Body of pancreas (tissue), 4 donors: ENCODE results near the gene COL27A1. TPM values are rescaled to one million over a fixed set of nuclear protein-coding genes. Genes with fewer than 3 reads are reported as not detected.
A peak's percentile ranks its signal among the peaks of the same experiment; 100 is the strongest.

Experiments used
- ATAC-seq: fragments of 150-250 bp; one replicate; pipeline ENCODE4 v1.9.1; 2016
- DNase-seq, 4 donors: peaks; one replicate each; pipeline ENCODE4 v3.0.0-alpha.2; 2019
- H3K27ac ChIP-seq, 4 donors: fragments of 200-600 bp; sonication (generic); 1 replicate in 3 of 4; 2 replicates in 1 of 4; pipeline versions ENCODE4 v1.5.1 to v1.6.1; 2016 to 2019; ENCODE audit warnings: mild to moderate bottlenecking in 1 of 4, mixed read lengths in 1 of 4, moderate library complexity in 1 of 4
- H3K27me3 ChIP-seq, 2 donors: fragments of 200-600 bp; sonication (generic); one replicate each; pipeline ENCODE4 v1.6.0; 2016; ENCODE audit warnings: mild to moderate bottlenecking in 1 of 2
- H3K36me3 ChIP-seq, 2 donors: fragments of 200-600 bp; sonication (generic); replicated peaks in 1 of 2; 2 replicates each; pipeline ENCODE4 v1.5.1; 2016; ENCODE audit warnings: low read depth in 2 of 2; ENCODE audit not compliant: insufficient read depth in 1 of 2
- H3K4me1 ChIP-seq: fragments of 200-600 bp; sonication (generic); one replicate; pipeline ENCODE4 v1.6.0; 2016
- H3K4me3 ChIP-seq, 2 donors: fragments of 200-600 bp; sonication (generic); 1 replicate in 1 of 2; 2 replicates in 1 of 2; pipeline ENCODE4 v1.5.1; 2016 to 2019
- H3K9me3 ChIP-seq, 3 donors: fragments of 200-600 bp; sonication (generic); 1 replicate in 2 of 3; 2 replicates in 1 of 3; pipeline ENCODE4 v1.5.1; 2016
- CTCF ChIP-seq, 7 experiments: fragments of 450-650 bp in 4 of 7; fragments of 200-600 bp in 3 of 7; sonication (generic) in 3 of 7; IDR thresholded peaks; one replicate each; pipeline ENCODE4 v1.5.1; 2016 to 2019; ENCODE audit warnings: antibody characterized with exemption in 7 of 7
- POLR2A ChIP-seq, 3 donors: fragments of 450-650 bp; IDR thresholded peaks; one replicate each; pipeline ENCODE4 v1.6.1; 2016; ENCODE audit warnings: antibody characterized with exemption in 3 of 3, mild to moderate bottlenecking in 2 of 3
- WGBS, 2 donors: methylation state at CpG; one replicate each; pipeline ENCODE4 v1.1.5; 2017; 5-methylcytosine and 5-hydroxymethylcytosine counted together
- intact Hi-C: fragments of 100-400 bp; cut with DNase I; formaldehyde crosslinking; loops from one replicate; pipeline ENCODE4 v1.15.1; 2023
- total RNA-seq, 2 donors: library from RNA; depleted of rRNA; stranded (reverse); fragments of >200 nt; gene quantifications; one replicate each; pipeline ENCODE4 v1.1.0, GENCODE V29; 2016

The COL27A1 gene
- total RNA-seq, 2 donors from 2014 or later = 24.1 to 58.0 TPM

- no peaks in the 10 kb centered on the region for H3K27me3 ChIP-seq
- intact Hi-C loops = no loop called here
- ATAC-seq (no peak), DNase-seq (no peak)
- H3K27ac ChIP-seq = no peak overlapping the region
- TF ChIP-seq POLR2A (IDR thresholded peaks at IDR 0.05) (no peak), CTCF (IDR thresholded peaks at IDR 0.05) (no peak)
- 88 to 97% methylated on average over 2 of the region's 2 CpGs for WGBS, 2 donors
- peaks cover 9% of the 10 kb centered on the region for H3K4me1 ChIP-seq
- H3K4me3 ChIP-seq = no peak overlapping the region
- H3K36me3 ChIP-seq = no peaks in the 10 kb centered on the region
- H3K9me3 ChIP-seq = no peaks in the 10 kb centered on the region
Measured at GRCh38 chr9:114140401-114140800, 14.9 kb upstream of the COL27A1 start.

DNA sequence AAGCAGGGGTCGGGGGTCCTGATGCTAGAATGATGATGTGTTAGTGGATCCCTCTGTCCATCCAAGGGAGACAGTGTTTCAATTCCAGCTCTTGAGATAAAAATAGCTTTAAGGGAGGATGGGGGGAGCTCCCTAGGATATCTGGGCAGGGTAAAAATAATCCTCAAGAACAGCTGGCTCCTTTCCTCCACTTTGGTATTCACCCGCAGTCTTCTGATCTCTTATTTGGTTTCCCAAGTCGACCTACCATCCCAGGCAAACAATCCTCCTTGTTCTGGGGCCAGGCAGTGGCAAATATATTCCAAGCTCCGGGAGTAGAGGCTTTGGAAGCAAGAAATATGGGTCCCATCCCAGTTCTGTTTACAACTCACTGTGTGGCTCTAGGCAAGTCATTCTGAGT is 14.5 kb upstream of the COL27A1 start:
- no peaks in the 10 kb centered on the region for H3K9me3 ChIP-seq
- H3K36me3 ChIP-seq = no peaks in the 10 kb centered on the region
- ATAC-seq (no peak), DNase-seq (no peak)
- intact Hi-C loops = no loop called here
- no peak overlapping the region for H3K4me3 ChIP-seq
- no peak for TF ChIP-seq CTCF (IDR thresholded peaks at IDR 0.05)
- TF ChIP-seq POLR2A (IDR thresholded peaks at IDR 0.05) = no peak
- WGBS, 2 donors = 66% methylated on average over 4 of the region's 4 CpGs
- no peaks in the 10 kb centered on the region for H3K27me3 ChIP-seq
- no peak overlapping the region for H3K27ac ChIP-seq
- peaks cover 9% of the 10 kb centered on the region for H3K4me1 ChIP-seq

DNA sequence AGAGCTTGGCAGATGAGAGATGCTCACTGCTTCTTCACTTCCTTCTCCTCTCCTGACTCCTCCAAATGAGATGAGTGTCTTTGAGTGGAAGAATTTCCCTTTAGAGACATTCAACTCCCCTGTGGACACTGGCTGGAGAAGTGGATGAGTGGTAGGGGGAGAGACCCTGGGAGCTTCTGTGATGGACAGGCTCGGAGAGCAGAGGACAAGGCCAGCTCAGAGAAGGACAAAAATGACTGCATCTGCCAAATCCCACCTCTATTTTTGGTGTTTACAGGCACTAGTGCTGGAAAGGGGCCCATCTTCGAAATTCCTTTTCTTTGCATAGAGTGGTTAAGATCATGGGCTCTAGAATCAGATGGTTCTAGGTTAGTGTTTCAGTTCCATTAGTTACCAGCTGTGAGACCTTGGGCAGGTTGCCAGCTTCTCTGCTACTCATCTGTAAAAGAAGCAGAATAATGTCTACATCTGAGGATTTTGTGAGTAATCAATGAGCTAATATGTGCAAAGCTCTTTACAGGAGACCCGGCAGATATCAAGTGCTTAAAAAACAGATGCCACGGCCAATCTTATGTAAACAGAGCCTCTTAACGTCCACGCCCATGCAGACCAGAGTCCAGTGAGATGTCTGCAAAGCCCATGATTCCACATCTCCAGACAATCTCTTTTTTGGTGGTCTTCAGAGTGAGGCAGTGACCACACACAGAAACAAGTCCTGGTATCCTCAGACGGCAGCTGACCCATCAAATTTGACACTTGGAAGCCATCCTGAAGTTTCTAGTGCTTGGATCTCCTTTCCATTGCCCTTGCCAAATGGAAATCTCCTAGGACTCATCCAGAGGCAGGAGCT is 13.6 kb upstream of the COL27A1 start:
- DNase-seq = peak; percentile 36 to 72 (median 64)
- no peak overlapping the region for H3K27ac ChIP-seq
- intact Hi-C loops = no loop called here
- no peaks in the 10 kb centered on the region for H3K36me3 ChIP-seq
- no peak overlapping the region for H3K4me3 ChIP-seq
- no peak for ATAC-seq
- H3K9me3 ChIP-seq = no peaks in the 10 kb centered on the region
- 17 to 28% methylated on average over 7 of the region's 7 CpGs for WGBS, 2 donors
- no peaks in the 10 kb centered on the region for H3K27me3 ChIP-seq
- peaks cover 9% of the 10 kb centered on the region for H3K4me1 ChIP-seq
- no peak for TF ChIP-seq CTCF (IDR thresholded peaks at IDR 0.05)

- WGBS, 2 donors = 93 to 94% methylated on average over 5 of the region's 5 CpGs
- intact Hi-C loops = no loop called here
- H3K27me3 ChIP-seq = no peaks in the 10 kb centered on the region
- ATAC-seq = no peak
- TF ChIP-seq POLR2A (IDR thresholded peaks at IDR 0.05) (no peak), CTCF (IDR thresholded peaks at IDR 0.05) (no peak)
- H3K9me3 ChIP-seq = no peaks in the 10 kb centered on the region
- H3K4me1 ChIP-seq = peaks cover 9% of the 10 kb centered on the region
- H3K36me3 ChIP-seq = no peaks in the 10 kb centered on the region
- DNase-seq = no peak
- no peak overlapping the region for H3K27ac ChIP-seq
- H3K4me3 ChIP-seq = no peak overlapping the region
Measured at GRCh38 chr9:114143234-114143633, 12.1 kb upstream of the COL27A1 start.

DNA sequence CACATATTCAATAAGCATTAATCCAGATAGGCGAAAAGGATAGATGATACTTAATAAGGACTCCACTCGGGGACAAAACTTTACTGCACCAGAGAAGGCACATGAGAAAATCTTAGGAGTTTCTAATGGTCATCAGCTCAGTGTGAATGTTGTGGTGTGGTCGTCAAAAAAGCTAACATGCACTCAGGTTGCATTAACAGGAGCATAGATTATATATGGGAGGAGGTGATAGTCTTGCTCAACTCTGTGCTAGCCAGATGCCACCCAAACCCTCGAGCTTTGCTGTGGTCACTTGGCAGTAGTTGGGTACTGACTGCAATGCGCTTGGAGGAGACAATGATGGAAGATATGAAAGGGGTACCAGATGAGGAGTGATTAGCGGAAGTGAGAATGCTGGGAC is 8.6 kb upstream of the COL27A1 start:
- TF ChIP-seq CTCF (IDR thresholded peaks at IDR 0.05) (no peak), POLR2A (IDR thresholded peaks at IDR 0.05) (no peak)
- DNase-seq = no peak
- ATAC-seq = no peak
- 76 to 77% methylated on average over 6 of the region's 6 CpGs for WGBS, 2 donors
- Histone ChIP-seq H3K4me1 (peaks cover 6% of the 10 kb centered on the region), H3K27ac (no peak overlapping the region), H3K36me3 (no peaks in the 10 kb centered on the region), H3K9me3 (no peaks in the 10 kb centered on the region), H3K4me3 (no peak overlapping the region), H3K27me3 (no peaks in the 10 kb centered on the region)
- intact Hi-C loops = no loop called here
